22Rv1 (cell line): ENCODE measurements around the gene CCSER1.

ENCODE experiments used
- CTCF ChIP-seq: fragments of 450-650 bp; IDR thresholded peaks from 2 replicates; pipeline ENCODE4 v1.5.1; 2017; ENCODE audit warnings: mild to moderate bottlenecking
- ZFX ChIP-seq: fragments of 450-650 bp; IDR thresholded peaks from 2 replicates; pipeline ENCODE4 v1.6.1; 2017; ENCODE audit warnings: antibody characterized with exemption, borderline replicate concordance

- TF ChIP-seq CTCF (no peak), ZFX (no peak)
These were observed 521.1 kb downstream of the CCSER1 start for GRCh38 chr4:90648311-90648710.
